ELF-1 (cell line): ENCODE data around the gene PHAF1.
A peak's percentile ranks its signal among the peaks of the same experiment; 100 is the strongest.

ENCODE experiments used
- DNase-seq: peaks from one replicate; pipeline ENCODE4 v3.0.0-alpha.2; 2016; ENCODE audit warnings: low read depth, low spot score

The PHAF1 gene

DNA sequence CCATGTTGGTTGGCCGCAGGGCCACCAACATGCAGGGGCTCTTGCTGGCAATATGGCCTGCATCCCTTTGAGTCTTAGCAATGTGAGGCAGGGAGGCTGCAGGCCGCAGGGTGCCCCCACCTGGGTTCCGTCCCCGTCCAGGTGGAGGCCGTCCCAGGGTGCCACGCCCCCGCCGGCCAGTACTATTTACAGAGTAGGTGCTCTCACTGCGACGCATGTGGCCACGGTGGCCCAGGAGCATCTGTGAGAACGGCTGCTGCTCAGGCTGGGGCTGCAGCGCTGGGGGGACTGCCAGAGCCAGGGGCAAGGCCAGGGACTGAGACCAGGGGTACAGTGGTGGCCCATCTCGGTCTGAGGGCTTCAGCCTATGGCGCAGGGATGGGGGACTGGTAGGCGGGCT is 70.4 kb downstream of the PHAF1 start:
- no peak for DNase-seq

DNA sequence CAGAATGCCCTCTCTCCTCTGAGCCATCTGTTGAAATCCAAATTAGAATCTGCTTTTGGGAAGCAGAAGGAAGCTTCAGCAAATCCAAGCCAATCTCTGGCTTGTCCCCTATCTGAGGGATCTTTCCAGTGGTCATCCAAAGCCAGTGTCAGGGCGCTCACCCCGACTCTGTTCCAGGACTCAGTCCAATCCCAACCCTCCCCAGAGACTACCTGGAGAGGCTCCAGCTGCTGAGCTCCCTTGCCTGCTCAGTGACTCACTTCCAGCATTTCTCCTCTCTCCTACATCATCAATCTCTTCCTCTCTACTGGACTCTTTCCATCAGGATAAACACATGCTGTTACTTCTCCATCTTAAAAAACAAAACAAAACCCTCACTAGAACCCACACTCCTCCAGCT is 71.6 kb downstream of the PHAF1 start:
- DNase-seq, result no peak

DNA sequence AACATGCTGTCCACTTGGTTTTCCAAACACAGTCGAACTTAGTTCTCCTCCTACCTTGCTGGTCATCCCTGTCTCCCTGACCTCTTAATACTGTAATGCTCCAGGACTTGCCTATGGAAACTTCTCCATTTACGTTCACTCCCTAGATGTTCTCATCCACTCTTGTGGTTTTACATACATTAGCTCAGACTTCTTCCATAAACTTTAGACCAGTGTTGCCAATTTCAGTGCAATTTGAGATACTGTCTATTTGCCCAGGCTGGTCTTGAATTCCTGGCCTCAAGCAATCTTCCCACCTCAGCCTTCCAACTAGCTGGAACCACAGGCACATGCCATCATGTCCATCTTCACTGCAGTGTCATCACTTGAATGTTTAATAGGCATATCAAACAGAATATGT is 72.5 kb downstream of the PHAF1 start:
- no peak for DNase-seq

DNA sequence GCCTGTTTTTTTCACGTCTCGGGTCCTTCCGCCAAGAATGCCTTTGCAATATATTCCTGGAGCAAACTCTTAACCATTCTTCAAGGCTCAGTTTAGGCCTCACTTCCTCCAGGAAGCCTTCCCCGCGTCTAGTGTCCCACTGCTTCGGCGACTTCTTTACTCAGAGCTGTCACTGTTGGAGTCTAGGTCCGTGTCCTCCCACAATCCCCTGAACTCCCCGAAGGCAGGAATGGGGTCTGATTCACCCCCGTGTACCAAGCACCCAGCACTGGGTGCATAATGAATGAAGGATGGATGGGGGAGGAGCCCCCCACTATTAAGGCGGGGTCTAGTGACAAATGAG is 73.5 kb downstream of the PHAF1 start:
- DNase-seq, result no peak

DNA sequence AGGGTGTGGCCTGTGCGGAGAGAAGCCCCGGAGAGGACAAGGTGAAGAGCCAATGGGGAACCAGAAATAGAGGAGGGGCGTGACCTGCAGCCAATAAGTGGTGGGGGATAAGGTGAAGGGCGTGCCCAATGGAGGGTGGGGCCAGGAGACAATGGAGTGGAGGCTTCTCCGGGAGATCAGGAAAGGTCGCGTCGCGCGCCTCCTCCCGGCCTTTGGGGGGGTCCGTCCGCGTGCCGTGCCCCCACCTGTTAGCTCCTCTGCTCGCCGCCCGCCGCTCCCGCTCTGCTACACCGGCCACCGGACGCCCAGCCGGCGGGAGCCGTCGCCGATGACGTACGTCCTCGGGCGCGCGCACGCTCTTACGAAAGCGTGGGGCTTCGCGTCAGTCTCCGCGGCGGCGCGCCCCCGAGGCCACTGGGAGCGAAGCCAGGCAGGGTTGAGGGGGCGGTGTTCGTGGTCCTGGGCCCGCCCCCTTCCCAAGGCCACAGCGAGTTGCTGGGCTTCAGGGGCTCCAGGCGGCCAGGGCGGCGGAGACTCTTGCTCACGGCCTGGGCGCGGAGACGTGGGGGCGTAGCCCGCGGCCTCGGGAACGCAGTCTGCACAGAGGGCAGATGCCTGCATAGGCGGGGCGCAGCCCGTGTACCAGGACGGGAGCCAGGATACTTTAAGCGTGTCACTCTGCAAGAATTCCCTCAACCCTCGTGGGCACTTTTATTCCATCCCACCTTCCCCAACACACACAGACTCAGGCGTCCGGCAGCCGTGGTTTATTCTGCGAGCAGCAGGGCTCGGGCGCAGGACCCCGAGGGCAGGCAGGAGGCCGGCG is 74.1 kb downstream of the PHAF1 start, which contains the start of gene MATCAP1:
TSS of gene MATCAP1 (minus strand) at position 337 of the 826 bp plus-strand sequence. CDS start 3,353 bp downstream, outside the sequence.
- peak; percentile 98 for DNase-seq

DNA sequence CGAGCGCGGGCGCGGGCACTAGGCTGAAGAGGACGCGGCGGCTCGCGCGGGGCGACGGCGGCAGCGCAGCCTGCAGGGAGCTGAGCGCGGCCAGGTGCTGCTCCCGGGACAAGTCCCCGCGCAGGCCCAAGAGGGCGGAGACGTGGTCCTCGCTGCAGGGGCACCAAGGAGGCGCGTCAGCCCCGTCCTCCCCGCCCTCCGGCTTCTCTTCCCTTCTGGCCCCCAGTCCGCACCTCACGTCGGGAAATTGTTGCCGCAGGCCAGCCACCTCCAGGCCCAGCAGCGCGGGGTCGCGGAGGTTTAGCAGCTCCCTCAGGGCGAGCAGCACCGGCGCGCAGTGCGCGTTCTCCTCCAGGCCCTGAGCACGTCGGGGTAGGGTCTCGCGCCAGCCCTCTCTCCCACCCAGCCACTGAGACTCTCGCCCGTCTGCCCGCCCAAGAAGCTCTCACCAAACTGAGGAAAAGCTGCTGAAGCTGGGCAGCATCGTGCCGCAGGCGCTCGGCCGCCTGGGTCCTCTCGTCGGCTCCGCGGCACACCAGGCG is 74.8 kb downstream of the PHAF1 start:
- DNase-seq, result no peak

DNA sequence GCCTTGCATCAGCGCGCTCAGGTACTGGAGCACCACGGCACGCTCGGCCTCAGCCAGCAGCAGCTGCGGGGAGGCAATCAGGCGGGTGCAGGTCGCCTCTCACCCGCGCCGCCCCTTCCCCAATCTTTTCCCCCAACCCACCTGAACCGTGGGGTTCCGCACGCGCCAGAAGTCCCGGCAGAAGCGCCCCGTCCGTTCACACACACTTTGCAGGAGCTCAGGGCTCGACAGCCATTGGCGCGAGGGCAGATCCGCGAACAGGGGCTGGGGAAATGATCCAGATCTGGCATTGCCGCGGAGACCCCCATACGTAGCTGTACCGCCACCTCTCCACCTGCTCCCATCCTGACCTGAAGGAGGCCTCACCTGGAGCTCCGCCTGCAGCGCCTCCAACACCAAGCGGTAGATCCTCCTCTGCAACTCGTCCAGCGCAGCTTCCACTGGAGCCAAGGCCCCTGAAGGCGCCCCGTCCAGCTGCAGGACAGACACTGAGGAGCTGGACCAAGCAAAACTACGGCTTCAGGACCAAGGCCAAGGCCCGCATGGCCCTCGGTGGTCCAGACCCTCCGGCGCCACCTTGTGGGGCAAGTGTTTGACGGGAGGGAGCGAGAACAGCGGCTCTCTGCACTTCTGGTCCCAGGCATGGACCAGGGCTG is 75.4 kb downstream of the PHAF1 start:
- peak; percentile 96 for DNase-seq

DNA sequence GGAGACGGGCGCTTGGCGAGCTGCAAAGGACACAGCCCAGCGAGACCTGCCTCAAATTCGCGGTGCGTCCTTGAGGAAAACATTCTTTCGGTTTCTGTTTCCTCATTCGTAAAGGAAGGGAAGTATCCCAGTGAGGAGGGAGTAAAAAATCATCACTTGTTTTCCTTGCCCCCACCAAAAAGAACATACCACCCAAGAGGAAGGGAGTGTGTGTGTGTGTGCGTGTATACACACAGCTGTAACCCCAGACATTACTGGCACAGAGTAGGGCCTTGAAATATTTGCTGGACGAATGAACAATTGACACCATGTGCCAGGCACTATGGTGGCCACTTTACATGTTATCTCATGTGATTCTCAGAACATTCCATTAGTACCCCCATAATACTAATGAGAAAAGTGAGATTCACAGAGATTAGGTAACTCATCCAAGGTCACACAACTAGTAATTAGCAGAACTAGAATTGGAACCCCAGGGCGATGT is 76.0 kb downstream of the PHAF1 start:
- DNase-seq, result no peak

DNA sequence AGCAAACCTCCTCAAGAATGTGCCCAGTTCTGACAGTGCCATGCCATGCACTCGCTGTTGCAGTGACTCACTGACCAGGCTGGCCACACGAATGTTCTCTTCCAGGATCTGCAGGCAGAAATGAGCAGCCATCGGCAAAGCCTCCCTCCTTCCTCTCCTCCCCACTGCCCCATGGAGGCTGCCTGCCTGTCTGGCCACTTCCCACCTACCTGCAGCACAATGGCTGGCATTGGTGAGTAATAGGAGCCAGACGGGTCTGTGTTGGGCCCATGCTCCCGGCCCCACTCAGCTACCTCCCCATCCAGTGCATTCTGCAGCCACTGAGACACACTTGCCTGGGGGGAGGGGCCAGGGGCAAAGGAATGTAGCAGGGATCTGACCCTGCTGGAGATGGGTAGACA is 76.8 kb downstream of the PHAF1 start:
- peak; percentile 74 for DNase-seq

DNA sequence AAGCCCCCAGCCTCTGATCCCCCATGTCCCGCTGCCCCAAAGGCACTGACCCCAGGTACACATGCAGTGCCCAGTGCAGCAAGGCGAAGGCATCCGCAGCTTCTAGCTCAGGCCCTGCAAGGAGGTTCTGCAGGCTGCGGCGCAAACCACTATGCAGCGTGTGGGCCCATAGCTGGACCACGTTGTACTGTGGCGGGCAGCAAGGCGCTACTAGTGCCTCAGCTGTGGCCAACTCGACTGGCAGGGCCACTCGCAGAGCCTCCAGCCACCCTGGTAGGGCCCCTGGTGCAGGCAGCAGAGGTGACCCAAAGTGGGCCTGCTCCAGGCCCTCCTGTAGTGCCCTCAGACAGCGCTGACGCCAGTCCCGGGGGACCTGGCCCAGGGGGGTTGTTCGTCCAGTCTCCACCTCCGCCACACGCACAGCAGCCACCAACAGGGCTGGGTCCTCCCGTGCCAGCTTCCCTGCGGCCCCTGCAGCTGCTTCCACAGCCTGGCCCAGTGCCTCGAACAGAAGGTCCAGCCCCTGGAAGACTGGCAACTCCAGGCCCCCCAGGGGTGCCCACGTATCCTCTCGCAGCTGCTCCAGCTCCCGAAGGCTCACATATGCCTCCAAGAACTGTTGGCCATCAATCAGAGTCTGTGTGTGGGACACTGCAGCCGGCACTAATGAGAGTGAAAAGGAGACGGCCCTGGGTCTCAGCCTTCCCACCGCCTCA is 77.6 kb downstream of the PHAF1 start:
- no peak for DNase-seq

DNA sequence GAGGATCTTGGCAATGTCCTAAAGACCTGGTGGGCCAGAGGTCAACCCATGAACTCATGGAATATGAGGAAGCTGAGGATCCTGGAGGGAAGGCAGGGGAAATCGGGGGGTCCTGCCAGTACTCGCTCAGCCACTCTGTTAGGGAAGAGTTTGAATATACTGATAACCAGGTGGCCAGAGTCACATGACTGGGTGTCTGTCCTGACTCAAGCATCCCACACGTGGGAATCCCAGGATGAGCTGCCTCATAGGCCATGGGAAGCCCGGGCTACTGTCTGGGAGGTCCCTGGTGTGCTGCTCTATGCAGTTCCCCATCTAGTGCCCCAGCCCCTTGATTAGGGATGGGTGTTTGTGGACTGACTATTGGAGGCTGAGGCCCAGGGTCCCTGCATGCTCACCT is 78.6 kb downstream of the PHAF1 start:
- DNase-seq, result no peak

DNA sequence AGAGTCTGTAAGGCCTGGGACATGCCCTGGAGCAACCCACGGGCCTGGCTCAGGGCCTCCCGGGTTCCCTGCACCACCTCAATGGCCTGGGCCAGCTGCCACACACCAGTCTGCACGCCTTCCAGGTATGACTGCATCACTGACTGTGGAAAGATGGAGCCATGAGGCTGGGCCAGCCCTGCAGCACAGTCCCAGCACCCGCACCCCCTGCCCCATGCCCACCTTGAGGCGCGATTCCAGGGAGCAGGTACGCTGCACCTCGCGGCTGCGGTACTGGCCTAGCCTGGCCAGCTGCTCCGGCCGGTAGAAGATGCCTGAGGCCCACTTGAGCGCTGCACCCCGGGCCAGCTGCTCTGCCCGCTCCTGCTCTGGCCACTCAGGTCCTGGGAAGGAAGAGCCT is 79.1 kb downstream of the PHAF1 start:
- no peak for DNase-seq

DNA sequence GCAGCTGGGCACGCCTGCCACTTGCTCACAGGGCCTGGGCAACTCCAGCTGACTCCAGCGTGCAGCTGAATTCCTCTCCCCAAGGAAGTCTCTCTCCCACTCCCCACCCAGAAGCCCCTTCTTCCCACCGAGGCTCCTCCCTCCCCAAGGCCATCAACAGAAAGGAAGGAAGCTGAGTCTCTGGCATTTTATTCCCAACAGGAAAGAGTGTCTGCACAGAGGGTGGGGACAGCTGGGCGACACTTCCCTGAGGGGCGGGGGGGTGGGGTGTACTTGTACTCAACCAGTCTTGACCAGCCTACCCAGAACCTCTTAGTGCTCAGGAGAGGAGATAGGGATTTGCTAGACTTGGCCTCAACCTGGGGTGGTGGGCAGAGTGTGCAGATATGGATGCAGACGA is 80.3 kb downstream of the PHAF1 start, which contains the start of gene EXOC3L1:
TSS of gene EXOC3L1 (minus strand) at position 96 of the 400 bp plus-strand sequence. CDS start 460 bp downstream, outside the sequence.
- DNase-seq, result no peak

DNA sequence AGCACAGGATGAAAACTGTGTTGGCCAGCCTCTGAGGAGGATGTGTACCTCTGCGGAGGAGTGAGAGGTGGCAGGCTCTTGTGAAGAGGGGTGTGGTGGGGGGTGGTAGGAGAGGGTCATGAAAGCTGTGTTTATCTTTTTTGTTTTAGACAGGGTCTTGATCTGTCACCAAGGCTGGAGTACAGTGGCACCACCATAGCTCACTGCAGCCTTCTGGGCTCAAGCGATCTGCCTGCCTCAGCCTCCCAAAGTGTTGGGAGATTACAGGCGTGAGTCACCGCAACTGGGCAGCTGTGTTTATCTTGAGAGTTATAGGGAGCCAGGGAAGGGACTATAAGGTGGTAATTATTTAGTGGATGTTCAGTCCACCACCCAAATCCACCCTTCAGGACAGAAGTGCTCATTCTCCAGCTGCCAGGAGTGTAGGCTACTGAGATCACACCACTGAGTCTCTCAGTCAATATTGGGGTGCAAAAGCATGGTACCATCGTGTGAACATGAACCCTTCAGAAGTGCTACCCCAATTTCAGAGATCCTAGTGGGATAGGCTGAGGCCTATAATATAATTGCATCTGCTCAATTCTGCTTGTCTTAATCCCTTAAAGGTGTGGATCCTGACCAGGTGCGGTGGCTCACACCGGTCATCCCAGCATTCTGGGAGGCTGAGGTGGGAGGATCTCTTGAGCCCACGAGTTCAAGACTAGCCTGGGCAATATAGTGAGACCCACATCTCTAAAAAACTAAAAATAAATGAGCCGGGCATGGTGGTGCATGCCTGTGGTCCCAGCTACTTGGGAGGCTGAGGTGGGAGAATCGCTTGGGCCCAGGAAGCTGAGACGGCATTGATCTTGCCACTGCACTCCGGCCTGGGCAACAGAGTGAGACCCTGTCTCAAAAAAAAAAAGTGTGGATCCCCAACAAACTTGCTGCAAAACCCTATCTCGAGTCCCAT is 81.0 kb downstream of the PHAF1 start:
- no peak for DNase-seq

DNA sequence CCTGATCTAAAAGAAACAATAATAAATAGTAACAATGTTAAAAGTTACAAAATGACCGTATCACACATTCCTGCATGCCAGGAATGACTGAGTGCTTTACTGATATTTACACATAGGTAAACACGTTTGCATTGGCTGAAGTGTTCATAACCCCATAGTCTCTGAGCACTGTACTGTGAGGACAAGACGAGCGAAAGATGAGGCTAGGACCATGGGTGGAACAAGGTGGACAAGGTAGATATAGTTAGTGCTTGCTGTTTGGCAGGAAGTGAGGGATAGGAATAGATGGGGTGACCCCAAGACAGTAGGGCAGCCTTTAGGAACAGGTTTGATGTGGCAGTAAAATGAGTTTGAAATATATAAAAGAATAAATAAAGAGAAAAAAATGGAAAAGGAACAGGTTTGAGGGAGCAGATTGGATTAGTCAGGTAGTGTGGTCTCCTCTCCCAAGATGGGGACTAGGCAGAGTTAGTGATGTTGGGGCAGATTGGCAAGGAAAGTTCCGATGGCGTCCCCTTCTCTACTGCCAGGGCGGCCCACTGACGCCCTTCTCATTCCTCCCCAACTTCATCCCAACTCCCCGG is 81.8 kb downstream of the PHAF1 start:
- DNase-seq, result no peak

DNA sequence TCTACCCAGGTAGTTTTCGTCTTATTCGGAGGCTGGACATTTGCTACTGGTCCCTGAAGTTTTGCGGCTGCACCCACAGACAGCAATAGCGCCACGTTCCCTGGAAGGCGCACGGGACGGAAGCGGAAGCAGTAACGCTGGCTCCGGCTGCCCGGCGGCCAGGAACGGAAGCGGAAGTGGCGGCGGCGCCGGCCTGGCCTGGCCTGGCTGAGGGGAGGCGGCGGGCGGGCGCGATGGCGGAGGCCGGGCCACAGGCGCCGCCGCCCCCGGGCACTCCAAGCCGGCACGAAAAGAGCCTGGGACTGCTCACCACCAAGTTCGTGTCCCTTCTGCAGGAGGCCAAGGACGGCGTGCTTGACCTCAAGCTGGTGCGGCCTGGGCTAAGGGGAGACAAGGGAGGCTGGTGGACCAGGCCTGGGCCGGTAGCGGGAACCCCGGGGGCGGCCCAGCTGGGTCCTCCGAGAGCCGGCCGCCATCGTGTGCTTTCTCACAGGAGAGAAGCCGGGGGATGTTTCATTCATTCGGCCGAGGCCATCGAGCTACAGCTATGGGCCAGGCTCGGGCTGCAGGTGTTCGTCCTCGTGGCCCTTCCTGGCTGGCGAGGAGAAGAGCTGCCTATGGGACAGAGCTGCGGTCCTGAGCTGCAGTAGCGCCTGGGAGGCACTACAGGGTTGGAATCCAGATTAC is 82.4 kb downstream of the PHAF1 start, which contains the start of gene E2F4:
TSS of gene E2F4 (plus strand) at position 161 of the 687 bp plus-strand sequence. CDS start at position 234, 73 bp downstream.
- peak; percentile 92 for DNase-seq

DNA sequence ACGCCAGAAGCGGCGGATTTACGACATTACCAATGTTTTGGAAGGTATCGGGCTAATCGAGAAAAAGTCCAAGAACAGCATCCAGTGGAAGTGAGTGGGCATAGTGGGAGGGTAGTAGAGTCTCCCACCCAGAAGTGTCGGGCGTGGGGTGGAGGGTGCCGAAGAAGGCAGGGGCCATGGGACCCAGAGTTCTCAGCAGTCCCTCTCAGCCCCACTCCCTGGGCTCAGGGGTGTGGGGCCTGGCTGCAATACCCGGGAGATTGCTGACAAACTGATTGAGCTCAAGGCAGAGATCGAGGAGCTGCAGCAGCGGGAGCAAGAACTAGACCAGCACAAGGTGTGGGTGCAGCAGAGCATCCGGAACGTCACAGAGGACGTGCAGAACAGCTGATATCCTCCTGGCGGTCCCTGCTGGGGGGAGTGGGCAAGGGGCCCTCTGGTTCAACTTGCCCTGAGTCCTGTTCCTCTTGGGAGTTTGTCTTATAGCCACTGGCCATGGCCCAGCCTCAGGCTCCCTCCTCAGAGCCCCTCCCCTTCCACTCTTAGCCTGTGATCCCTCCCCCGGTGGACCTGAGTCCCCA is 83.1 kb downstream of the PHAF1 start:
- no peak for DNase-seq

DNA sequence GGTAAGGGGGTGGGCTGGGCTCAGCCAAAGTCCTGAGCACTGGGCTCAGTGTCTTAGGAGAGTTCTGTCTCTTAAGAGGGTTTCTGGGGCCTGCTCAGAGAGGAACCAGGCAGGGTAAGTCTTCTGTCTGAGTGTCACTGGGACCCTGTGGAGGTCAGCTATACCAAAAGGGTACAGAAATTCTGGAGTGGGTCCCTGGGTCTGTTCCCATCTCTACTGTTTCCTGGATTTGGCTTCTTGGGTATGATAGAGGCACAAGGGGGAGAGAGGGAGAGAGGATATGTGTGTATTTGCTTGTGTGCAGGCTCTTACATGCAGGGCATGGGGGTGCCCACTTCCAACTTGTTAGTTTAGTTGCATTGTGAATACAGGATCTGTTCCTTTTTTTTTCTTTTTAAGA is 83.8 kb downstream of the PHAF1 start:
- DNase-seq, result no peak

DNA sequence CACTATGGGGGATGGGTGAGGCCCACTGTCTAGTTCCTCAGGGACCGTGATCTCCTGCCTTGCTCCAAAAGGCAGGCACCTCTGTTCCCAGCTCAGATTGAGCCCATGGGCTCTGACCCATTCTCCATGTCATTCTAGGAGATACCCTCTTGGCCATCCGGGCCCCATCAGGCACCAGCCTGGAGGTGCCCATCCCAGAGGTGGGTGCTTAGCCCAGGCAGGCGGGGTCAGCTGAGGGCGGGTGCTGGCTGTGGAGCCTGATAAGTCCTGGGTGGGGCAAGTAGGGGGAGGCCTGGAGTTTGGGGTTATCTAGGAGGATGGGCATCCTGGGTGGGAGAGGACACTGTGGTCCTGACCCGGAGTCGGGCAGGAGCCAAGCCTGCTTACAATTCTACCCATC is 84.5 kb downstream of the PHAF1 start:
- DNase-seq, result no peak
